ENCODE measurements around the gene ASIC3.
"Not testable (repeated sequence)": the region's sequence is repeated elsewhere in the genome, so short reads cannot be mapped to it uniquely, and the experiment has no call there.

Gene ASIC3

GRCh38 chr7:151013733-151014497 is 34.4 kb upstream of the ASIC3 start:
- peak; percentile 89 to 97 (median 95) for DNase-seq

- DNase-seq = peak in 1 of 5 donors; percentile 78
Measured at GRCh38 chr7:151014950-151015349, 33.4 kb upstream of the ASIC3 start.

GRCh38 chr7:151015967-151016366 is 32.4 kb upstream of the ASIC3 start:
- no peak for DNase-seq

- DNase-seq = no peak
Measured at GRCh38 chr7:151016505-151016904, 31.8 kb upstream of the ASIC3 start.

GRCh38 chr7:151016942-151017341 is 31.4 kb upstream of the ASIC3 start:
- DNase-seq = no peak

- no peak for DNase-seq
Measured at GRCh38 chr7:151017370-151017952, 30.9 kb upstream of the ASIC3 start.

- DNase-seq = peak; percentile 56 to 73 (median 72)
Measured at GRCh38 chr7:151017953-151018420, 30.3 kb upstream of the ASIC3 start.

GRCh38 chr7:151018421-151019129 is 29.8 kb upstream of the ASIC3 start:
- DNase-seq = peak in 2 of 5 donors; percentile 34 to 53

GRCh38 chr7:151019130-151019447 is 29.2 kb upstream of the ASIC3 start:
- no peak for DNase-seq

- DNase-seq = no peak
Measured at GRCh38 chr7:151020231-151020630, 28.1 kb upstream of the ASIC3 start.

- DNase-seq = no peak
Measured at GRCh38 chr7:151023232-151023631, 25.1 kb upstream of the ASIC3 start.

- DNase-seq = no peak
Measured at GRCh38 chr7:151024435-151025056, 23.8 kb upstream of the ASIC3 start, which contains the start of gene ATG9B. TSS of gene ATG9B (minus strand) at chr7:151024494. CDS start at chr7:151024423, 71 bp downstream.

GRCh38 chr7:151025924-151026671 is 22.2 kb upstream of the ASIC3 start:
- DNase-seq = no peak

- not testable (repeated sequence) for DNase-seq
Measured at GRCh38 chr7:151026771-151027727, 21.3 kb upstream of the ASIC3 start.

GRCh38 chr7:151027728-151028130 is 20.6 kb upstream of the ASIC3 start:
- not testable (repeated sequence) for DNase-seq

- DNase-seq = peak; percentile 91 to 99 (median 95)
Measured at GRCh38 chr7:151028131-151028947, 20.0 kb upstream of the ASIC3 start, which contains the start of gene ABCB8. TSS of gene ABCB8 (plus strand) at chr7:151028450. CDS start at chr7:151028516, 66 bp downstream.

- DNase-seq = no peak
Measured at GRCh38 chr7:151028948-151029501, 19.3 kb upstream of the ASIC3 start.

- no peak for DNase-seq
Measured at GRCh38 chr7:151031011-151031410, 17.3 kb upstream of the ASIC3 start.

- no peak for DNase-seq
Measured at GRCh38 chr7:151032936-151033863, 15.1 kb upstream of the ASIC3 start.

Measured in T-helper 1 cell (primary cell).